Calu3 (cell line): ENCODE data around the gene NPC1. TPM values are rescaled to one million over a fixed set of nuclear protein-coding genes. Genes with fewer than 3 reads are reported as not detected.

Experiments used
- BruUV-seq: library from RNA; stranded (reverse); fragments of 400-500 nt; replicated peaks from 2 replicates; lab custom pipeline; 2021; lab: Mats Ljungman, UMichigan
- CTCF ChIA-PET: fragments of 300-600 bp; sonication (Branson Sonifier 250); formaldehyde crosslinking; loops from one replicate; lab custom pipeline; 2022; ENCODE audit warnings: antibody characterized with exemption; lab: Charles Lee
- DNase-seq: peaks from one replicate; pipeline ENCODE4 v3.0.0; 2022
- H3K27ac Mint-ChIP-seq: one replicate; pipeline ENCODE4 v1.8.0; 2022; ENCODE audit warnings: mixed read lengths; ENCODE audit not compliant: unreplicated experiment
- H3K27me3 Mint-ChIP-seq: one replicate; pipeline ENCODE4 v1.8.0; 2022; ENCODE audit warnings: mixed read lengths; ENCODE audit not compliant: unreplicated experiment
- H3K36me3 Mint-ChIP-seq: one replicate; pipeline ENCODE4 v1.8.0; 2022; ENCODE audit warnings: mild to moderate bottlenecking, moderate library complexity, mixed read lengths; ENCODE audit not compliant: insufficient read depth, unreplicated experiment
- H3K4me1 Mint-ChIP-seq: one replicate; pipeline ENCODE4 v1.8.0; 2022; ENCODE audit warnings: mild to moderate bottlenecking, low read depth, mixed read lengths; ENCODE audit not compliant: unreplicated experiment
- H3K4me3 Mint-ChIP-seq: one replicate; pipeline ENCODE4 v1.8.0; 2022; ENCODE audit warnings: mild to moderate bottlenecking, low read depth, moderate library complexity, mixed read lengths; ENCODE audit not compliant: unreplicated experiment
- H3K9me3 Mint-ChIP-seq: one replicate; pipeline ENCODE4 v1.8.0; 2022; ENCODE audit warnings: low read depth, mixed read lengths; ENCODE audit not compliant: unreplicated experiment
- CTCF ChIP-seq: fragments of 200-600 bp; IDR thresholded peaks from one replicate; pipeline ENCODE4 v1.8.0; 2022; ENCODE audit warnings: antibody characterized with exemption; ENCODE audit not compliant: unreplicated experiment
- intact Hi-C: fragments of 100-400 bp; cut with micrococcal nuclease; formaldehyde crosslinking; loops from one replicate; pipeline ENCODE4 v1.10.0; 2022; ENCODE audit not compliant: unreplicated experiment
- total RNA-seq: library from RNA; stranded (reverse); gene quantifications from 2 replicates; pipeline ENCODE4 v1.2.3, GENCODE V29; 2022

NPC1 gene
- total RNA-seq, 1 experiment from 2014 or later: 84.7 TPM

DNA sequence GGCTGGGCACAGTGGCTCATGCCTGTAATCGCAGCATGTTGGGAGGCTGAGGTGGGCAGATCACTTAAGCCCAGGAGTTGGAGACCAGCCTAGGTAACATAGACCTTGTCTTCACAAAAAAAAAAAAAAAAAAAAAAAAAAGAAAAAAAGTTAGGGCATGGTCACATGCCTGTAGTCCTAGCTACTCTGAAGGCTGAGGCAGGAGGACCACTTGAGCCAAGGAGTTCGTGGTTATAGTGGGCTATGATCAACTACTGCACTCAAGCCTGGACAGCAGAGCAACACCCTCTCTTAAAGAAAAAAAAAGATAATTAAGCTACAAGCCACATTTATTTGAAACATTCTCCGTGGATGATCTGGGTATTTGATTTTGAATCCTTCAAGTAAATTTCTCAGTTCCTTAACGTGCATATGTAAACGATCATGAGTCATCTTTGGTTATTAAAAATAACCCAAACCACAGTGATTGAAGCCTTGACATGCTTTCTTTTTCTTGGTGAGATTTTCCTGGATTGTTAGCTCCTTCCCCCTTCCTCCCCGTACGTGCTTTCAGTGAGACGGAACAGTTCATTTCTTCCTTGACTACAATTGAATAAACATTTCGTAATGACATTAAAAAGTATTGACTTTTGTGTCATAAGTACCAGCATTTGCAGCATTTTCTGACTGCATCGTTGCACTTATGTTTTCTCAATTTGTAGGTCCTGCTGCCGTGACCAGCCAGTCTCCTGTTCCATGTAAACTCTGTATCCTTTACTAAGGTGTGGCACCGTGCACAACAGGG, 62.7 kb downstream of the NPC1 start:
- peaks cover 79% of the 10 kb centered on the region for H3K36me3 Mint-ChIP-seq
- H3K4me1 Mint-ChIP-seq: peaks cover 11% of the 10 kb centered on the region
- H3K4me3 Mint-ChIP-seq: no peak overlapping the region
- H3K27me3 Mint-ChIP-seq: no peaks in the 10 kb centered on the region
- intact Hi-C loops: no loop called here
- BruUV-seq: no TSS peak
- CTCF ChIA-PET: interaction anchor here (1.0 kb wide), 1 partner anchor 179 kb away, joined by 3 read pairs; no protein-coding TSS in a partner anchor
- no peaks in the 10 kb centered on the region for H3K9me3 Mint-ChIP-seq
- no peak for TF ChIP-seq CTCF
- DNase-seq: no peak
- H3K27ac Mint-ChIP-seq: peak overlapping the region; percentile 34

GRCh38 chr18:23521907-23522306, 64.4 kb downstream of the NPC1 start:
- Mint-ChIP-seq H3K4me1 (peaks cover 11% of the 10 kb centered on the region), H3K36me3 (peaks cover 75% of the 10 kb centered on the region), H3K4me3 (no peak overlapping the region), H3K9me3 (no peaks in the 10 kb centered on the region), H3K27ac (no peak overlapping the region), H3K27me3 (no peaks in the 10 kb centered on the region)
- no TSS peak for BruUV-seq
- no peak for TF ChIP-seq CTCF
- intact Hi-C loops: no loop called here
- CTCF ChIA-PET: no interaction called here
- no peak for DNase-seq

DNA sequence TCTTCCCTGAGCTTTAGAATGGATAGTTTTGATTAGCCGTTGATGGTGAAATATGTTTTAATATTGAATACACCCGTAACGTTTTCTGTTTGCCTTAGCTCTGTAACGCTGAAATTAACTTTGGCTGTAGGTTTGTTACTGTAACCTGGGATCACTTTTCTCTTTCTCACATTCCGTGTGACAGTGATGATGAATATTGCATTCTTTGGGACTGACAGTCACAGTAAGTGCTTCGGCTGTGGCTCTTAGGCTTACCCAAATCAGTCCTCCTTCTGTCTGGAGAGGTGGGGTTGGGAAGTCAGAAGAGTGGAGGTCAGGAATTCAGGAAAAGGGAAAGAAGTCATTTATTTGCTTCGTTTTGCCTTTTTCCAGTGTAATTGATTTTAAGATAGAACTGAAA, 65.0 kb downstream of the NPC1 start:
- TF ChIP-seq CTCF: no peak
- DNase-seq: no peak
- no peak overlapping the region for H3K27ac Mint-ChIP-seq
- H3K27me3 Mint-ChIP-seq: no peaks in the 10 kb centered on the region
- BruUV-seq: no TSS peak
- peaks cover 12% of the 10 kb centered on the region for H3K4me1 Mint-ChIP-seq
- no peak overlapping the region for H3K4me3 Mint-ChIP-seq
- peaks cover 69% of the 10 kb centered on the region for H3K36me3 Mint-ChIP-seq
- intact Hi-C loops: no loop called here
- CTCF ChIA-PET: no interaction called here
- H3K9me3 Mint-ChIP-seq: no peaks in the 10 kb centered on the region

DNA sequence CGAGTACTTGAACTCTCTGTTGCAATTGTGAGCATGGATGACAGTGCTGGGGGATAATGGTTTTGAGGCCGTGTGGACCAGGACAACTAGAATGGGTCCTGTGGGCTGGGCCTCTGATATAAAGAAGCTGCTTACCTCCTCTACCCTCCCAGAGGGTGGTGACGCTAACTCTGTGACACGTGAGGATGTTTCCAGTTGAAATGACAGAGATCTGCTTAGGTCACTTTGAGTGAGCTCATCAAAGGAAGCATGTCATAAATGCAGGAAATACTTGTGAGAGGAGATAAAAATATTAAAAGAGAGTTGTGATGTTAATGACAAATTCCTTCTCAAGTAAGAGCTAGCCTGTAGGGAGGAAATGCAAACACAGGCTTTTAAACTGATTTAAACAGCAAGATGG, 66.6 kb downstream of the NPC1 start:
- intact Hi-C loops: loop anchor here (5.0 kb wide), 2 partner anchors 68 to 183 kb away; partner anchors contain the start of gene NPC1
- H3K4me1 Mint-ChIP-seq: peaks cover 19% of the 10 kb centered on the region
- H3K36me3 Mint-ChIP-seq: peaks cover 66% of the 10 kb centered on the region
- no peak overlapping the region for H3K4me3 Mint-ChIP-seq
- H3K27me3 Mint-ChIP-seq: no peaks in the 10 kb centered on the region
- DNase-seq: no peak
- H3K9me3 Mint-ChIP-seq: no peaks in the 10 kb centered on the region
- CTCF ChIA-PET: no interaction called here
- no TSS peak for BruUV-seq
- H3K27ac Mint-ChIP-seq: no peak overlapping the region
- no peak for TF ChIP-seq CTCF
